NB4 (cell line): ENCODE measurements around the gene METAP1.

Experiments used
- POLR2A ChIP-seq: IDR thresholded peaks from 2 replicates; pipeline ENCODE4 v1.6.1; 2011; ENCODE audit warnings: mild to moderate bottlenecking; ENCODE audit not compliant: insufficient read length; ENCODE audit errors: extremely low read depth
- TF ChIP-seq, protein P1 (sequence below): IDR thresholded peaks from one replicate; pipeline ENCODE4 v1.5.1; 2012; ENCODE audit warnings: low read depth, low read length

DNA sequence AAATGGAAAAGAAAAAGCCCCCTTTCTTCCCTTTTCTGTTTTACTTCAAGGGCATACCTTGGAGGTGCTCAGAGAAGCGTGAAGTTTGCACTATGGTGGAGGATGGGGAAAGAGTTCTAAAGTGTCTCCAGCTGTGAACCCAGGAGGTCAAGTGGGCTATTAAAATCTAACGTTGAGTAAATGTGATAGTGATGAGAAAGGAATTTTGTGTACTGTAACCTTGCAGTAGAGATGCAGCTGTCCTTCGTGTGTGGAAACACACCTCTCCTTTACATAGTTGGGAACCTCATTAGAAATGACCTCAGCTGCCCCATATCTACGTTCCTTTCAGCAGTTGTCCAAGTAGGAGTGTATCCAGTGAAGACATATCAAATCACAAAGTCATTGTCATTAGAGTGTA, 66.6 kb downstream of the METAP1 start:
- TF ChIP-seq, protein P1, sequence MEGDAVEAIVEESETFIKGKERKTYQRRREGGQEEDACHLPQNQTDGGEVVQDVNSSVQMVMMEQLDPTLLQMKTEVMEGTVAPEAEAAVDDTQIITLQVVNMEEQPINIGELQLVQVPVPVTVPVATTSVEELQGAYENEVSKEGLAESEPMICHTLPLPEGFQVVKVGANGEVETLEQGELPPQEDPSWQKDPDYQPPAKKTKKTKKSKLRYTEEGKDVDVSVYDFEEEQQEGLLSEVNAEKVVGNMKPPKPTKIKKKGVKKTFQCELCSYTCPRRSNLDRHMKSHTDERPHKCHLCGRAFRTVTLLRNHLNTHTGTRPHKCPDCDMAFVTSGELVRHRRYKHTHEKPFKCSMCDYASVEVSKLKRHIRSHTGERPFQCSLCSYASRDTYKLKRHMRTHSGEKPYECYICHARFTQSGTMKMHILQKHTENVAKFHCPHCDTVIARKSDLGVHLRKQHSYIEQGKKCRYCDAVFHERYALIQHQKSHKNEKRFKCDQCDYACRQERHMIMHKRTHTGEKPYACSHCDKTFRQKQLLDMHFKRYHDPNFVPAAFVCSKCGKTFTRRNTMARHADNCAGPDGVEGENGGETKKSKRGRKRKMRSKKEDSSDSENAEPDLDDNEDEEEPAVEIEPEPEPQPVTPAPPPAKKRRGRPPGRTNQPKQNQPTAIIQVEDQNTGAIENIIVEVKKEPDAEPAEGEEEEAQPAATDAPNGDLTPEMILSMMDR, result no peak
- TF ChIP-seq POLR2A, result no peak
